ENCODE results near the gene SLC30A1.

SLC30A1 gene

GRCh38 chr1:211532088-211532444 is 46.9 kb downstream of the SLC30A1 start:
- no peak for DNase-seq (ENCODE audit: low spot score)
- no CpG with 5 or more reads among the region's 6 CpGs for WGBS, 2 donors (ENCODE audit: extremely low coverage in 2 of 2, insufficient read length in 2 of 2, insufficient replicate concordance in 1 of 2)

DNA sequence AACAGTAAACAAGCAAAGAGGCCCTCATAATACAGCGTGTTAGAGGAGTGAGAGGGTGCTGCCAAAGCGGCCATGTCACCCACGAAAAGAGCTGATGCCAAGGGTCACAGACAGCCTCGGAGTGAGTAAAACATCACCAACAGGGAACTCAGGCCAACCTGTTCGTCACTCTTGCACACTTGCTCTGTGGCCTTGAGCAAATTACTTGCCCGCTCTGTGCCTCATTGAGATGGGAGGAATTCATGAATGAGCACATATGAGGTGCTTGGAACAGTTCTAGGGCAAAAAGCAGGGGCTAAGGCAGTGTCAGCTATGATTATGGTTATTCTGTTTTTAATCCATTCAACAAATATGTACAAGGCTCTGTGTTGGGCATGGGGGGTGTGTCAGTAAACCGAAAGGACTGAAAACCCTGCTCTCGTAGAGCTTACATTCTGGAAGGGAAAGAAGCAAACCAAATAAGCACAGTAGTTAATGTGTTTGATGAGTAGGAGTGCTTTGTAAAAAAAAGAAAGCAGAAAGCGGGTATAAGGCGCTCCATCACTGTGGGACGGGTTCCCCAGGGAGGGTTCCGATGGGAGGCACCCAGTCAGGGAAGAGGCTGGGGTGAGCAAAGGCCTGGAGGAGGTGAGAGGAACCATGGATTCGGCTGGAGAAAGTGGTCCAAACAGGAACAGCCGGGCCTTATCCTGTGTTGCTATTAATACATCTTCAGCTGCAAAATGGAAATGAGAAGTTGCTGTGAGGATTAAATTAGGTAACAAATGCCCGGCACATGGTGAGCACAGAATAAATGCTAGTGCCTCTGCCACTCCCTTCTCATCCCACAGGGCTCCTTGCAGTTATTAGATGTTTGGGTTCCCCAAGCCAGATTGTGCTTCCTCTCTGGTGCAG is 47.5 kb downstream of the SLC30A1 start:
- no peaks in the 10 kb centered on the region for H3K9me3 ChIP-seq (replicated peaks in 1 of 2; ENCODE audit: control insufficient read depth in 2 of 2, insufficient read depth in 1 of 2, low read depth in 1 of 2, low read length in 2 of 2)
- no peak overlapping the region for H3K4me2 ChIP-seq (ENCODE audit: insufficient read depth, low read length, poor library complexity, severe bottlenecking)
- WGBS, 2 donors (ENCODE audit: extremely low coverage in 2 of 2, insufficient read length in 2 of 2, insufficient replicate concordance in 1 of 2), result no CpG with 5 or more reads among the region's 15 CpGs
- H3K18ac ChIP-seq (ENCODE audit: low read length), result no peak overlapping the region
- no peak overlapping the region for H2AFZ ChIP-seq (ENCODE audit: low read length)
- no peak overlapping the region for H3K9ac ChIP-seq (ENCODE audit: low read depth, low read length, poor library complexity)
- no peak overlapping the region for H3K27ac ChIP-seq (replicated peaks; ENCODE audit: low read length)
- H2BK120ac ChIP-seq (ENCODE audit: low read depth, low read length), result no peak overlapping the region
- no peak overlapping the region for H3K23ac ChIP-seq (ENCODE audit: low read depth, low read length, poor library complexity)
- peak overlapping the region; percentile 3 for H3K14ac ChIP-seq (ENCODE audit: low read length)
- no peak overlapping the region for H3K4ac ChIP-seq (ENCODE audit: low read length)
- no peak for DNase-seq (ENCODE audit: low spot score)
- H3K27me3 ChIP-seq (ENCODE audit: control insufficient read depth in 3 of 3, insufficient read depth in 3 of 3, low read depth in 1 of 3, low read length in 3 of 3), result peaks cover 0 to 5% (median 0%) of the 10 kb centered on the region in 3 experiments
- no peaks in the 10 kb centered on the region for H3K79me1 ChIP-seq (ENCODE audit: low read depth, low read length)
- H4K91ac ChIP-seq (ENCODE audit: low read depth, low read length, poor library complexity), result no peak overlapping the region
- H2BK5ac ChIP-seq (ENCODE audit: low read length), result no peak overlapping the region
- no peak overlapping the region for H2BK15ac ChIP-seq (ENCODE audit: low read length)
- peaks cover 2 to 4% of the 10 kb centered on the region in 2 donors for H3K4me1 ChIP-seq (ENCODE audit: control insufficient read depth in 2 of 2, insufficient read depth in 1 of 2, low read depth in 1 of 2, low read length in 2 of 2)
- no peak overlapping the region for H2BK12ac ChIP-seq (ENCODE audit: low read length)
- H3K36me3 ChIP-seq (replicated peaks in 1 of 2; ENCODE audit: control insufficient read depth in 2 of 2, insufficient read depth in 2 of 2, low read length in 2 of 2), result no peaks in the 10 kb centered on the region
- H4K8ac ChIP-seq (ENCODE audit: low read depth, low read length), result no peak overlapping the region
- no peak overlapping the region for H3K4me3 ChIP-seq (ENCODE audit: low read length in 2 of 2)
- no peak overlapping the region for H2AK5ac ChIP-seq (ENCODE audit: low read depth, low read length)

More at GRCh38 chr1:211532088-211532444, 46.9 kb downstream of the SLC30A1 start:
- no peak overlapping the region for H3K9ac ChIP-seq (ENCODE audit: low read depth, low read length, poor library complexity)
- no peak overlapping the region for H3K18ac ChIP-seq (ENCODE audit: low read length)
- H3K4me3 ChIP-seq (ENCODE audit: low read length in 2 of 2), result no peak overlapping the region
- H2BK5ac ChIP-seq (ENCODE audit: low read length), result no peak overlapping the region
- H4K8ac ChIP-seq (ENCODE audit: low read depth, low read length), result no peak overlapping the region
- H2BK15ac ChIP-seq (ENCODE audit: low read length), result no peak overlapping the region
- H3K36me3 ChIP-seq (replicated peaks in 1 of 2; ENCODE audit: control insufficient read depth in 2 of 2, insufficient read depth in 2 of 2, low read length in 2 of 2), result no peaks in the 10 kb centered on the region
- H3K27me3 ChIP-seq (ENCODE audit: control insufficient read depth in 3 of 3, insufficient read depth in 3 of 3, low read depth in 1 of 3, low read length in 3 of 3), result peaks cover 0 to 5% (median 0%) of the 10 kb centered on the region in 3 experiments
- no peak overlapping the region for H4K91ac ChIP-seq (ENCODE audit: low read depth, low read length, poor library complexity)
- H2BK120ac ChIP-seq (ENCODE audit: low read depth, low read length), result no peak overlapping the region
- no peak overlapping the region for H2AFZ ChIP-seq (ENCODE audit: low read length)
- H3K14ac ChIP-seq (ENCODE audit: low read length), result peak overlapping the region; percentile 3
- H2AK5ac ChIP-seq (ENCODE audit: low read depth, low read length), result no peak overlapping the region
- no peaks in the 10 kb centered on the region for H3K9me3 ChIP-seq (replicated peaks in 1 of 2; ENCODE audit: control insufficient read depth in 2 of 2, insufficient read depth in 1 of 2, low read depth in 1 of 2, low read length in 2 of 2)
- no peak overlapping the region for H3K27ac ChIP-seq (replicated peaks; ENCODE audit: low read length)
- H3K23ac ChIP-seq (ENCODE audit: low read depth, low read length, poor library complexity), result no peak overlapping the region
- H2BK12ac ChIP-seq (ENCODE audit: low read length), result no peak overlapping the region
- H3K4ac ChIP-seq (ENCODE audit: low read length), result no peak overlapping the region
- peaks cover 2 to 3% of the 10 kb centered on the region in 2 donors for H3K4me1 ChIP-seq (ENCODE audit: control insufficient read depth in 2 of 2, insufficient read depth in 1 of 2, low read depth in 1 of 2, low read length in 2 of 2)
- no peaks in the 10 kb centered on the region for H3K79me1 ChIP-seq (ENCODE audit: low read depth, low read length)
- H3K4me2 ChIP-seq (ENCODE audit: insufficient read depth, low read length, poor library complexity, severe bottlenecking), result no peak overlapping the region

DNA sequence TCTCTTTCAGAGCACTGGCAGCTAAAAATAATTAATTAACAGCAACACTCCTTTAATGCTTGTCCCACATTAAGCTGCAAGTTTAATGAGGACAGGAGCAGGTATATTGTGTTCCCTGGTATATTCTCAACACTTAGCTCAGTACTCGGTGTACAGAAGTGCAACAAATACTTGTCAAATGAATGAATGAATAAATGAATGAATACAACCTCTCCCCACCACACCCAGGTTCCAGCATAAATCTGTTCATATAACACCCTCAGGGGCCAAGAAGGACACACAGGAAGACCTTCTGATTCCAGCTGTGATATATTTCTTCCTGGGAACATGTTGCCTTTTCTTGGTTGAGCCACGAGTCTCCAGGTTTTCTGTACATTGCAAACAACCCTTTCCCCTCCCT is 48.9 kb downstream of the SLC30A1 start:
- Histone ChIP-seq H3K23ac (ENCODE audit: low read depth, low read length, poor library complexity) (no peak overlapping the region), H3K4me3 (ENCODE audit: low read length in 2 of 2) (no peak overlapping the region), H3K14ac (ENCODE audit: low read length) (no peak overlapping the region), H2AK5ac (ENCODE audit: low read depth, low read length) (no peak overlapping the region), H3K4me1 (ENCODE audit: control insufficient read depth in 2 of 2, insufficient read depth in 1 of 2, low read depth in 1 of 2, low read length in 2 of 2) (peaks cover 2 to 9% of the 10 kb centered on the region in 2 donors), H3K27me3 (ENCODE audit: control insufficient read depth in 3 of 3, insufficient read depth in 3 of 3, low read depth in 1 of 3, low read length in 3 of 3) (peaks cover 0 to 5% (median 0%) of the 10 kb centered on the region in 3 experiments), H3K18ac (ENCODE audit: low read length) (no peak overlapping the region), H3K36me3 (replicated peaks in 1 of 2; ENCODE audit: control insufficient read depth in 2 of 2, insufficient read depth in 2 of 2, low read length in 2 of 2) (no peaks in the 10 kb centered on the region), H3K4ac (ENCODE audit: low read length) (no peak overlapping the region), H2BK15ac (ENCODE audit: low read length) (no peak overlapping the region), H3K27ac (replicated peaks; ENCODE audit: low read length) (no peak overlapping the region), H2BK120ac (ENCODE audit: low read depth, low read length) (no peak overlapping the region), H2BK12ac (ENCODE audit: low read length) (no peak overlapping the region), H2AFZ (ENCODE audit: low read length) (no peak overlapping the region), H2BK5ac (ENCODE audit: low read length) (no peak overlapping the region), H3K79me1 (ENCODE audit: low read depth, low read length) (no peaks in the 10 kb centered on the region), H4K91ac (ENCODE audit: low read depth, low read length, poor library complexity) (no peak overlapping the region), H3K9ac (ENCODE audit: low read depth, low read length, poor library complexity) (no peak overlapping the region), H3K4me2 (ENCODE audit: insufficient read depth, low read length, poor library complexity, severe bottlenecking) (no peak overlapping the region), H4K8ac (ENCODE audit: low read depth, low read length) (no peak overlapping the region), H3K9me3 (replicated peaks in 1 of 2; ENCODE audit: control insufficient read depth in 2 of 2, insufficient read depth in 1 of 2, low read depth in 1 of 2, low read length in 2 of 2) (no peaks in the 10 kb centered on the region)
- no peak for DNase-seq (ENCODE audit: low spot score)
- no CpG with 5 or more reads among the region's 2 CpGs for WGBS, 2 donors (ENCODE audit: extremely low coverage in 2 of 2, insufficient read length in 2 of 2, insufficient replicate concordance in 1 of 2)

- no peak overlapping the region for H2BK120ac ChIP-seq (ENCODE audit: low read depth, low read length)
- H3K18ac ChIP-seq (ENCODE audit: low read length), result no peak overlapping the region
- H3K4me1 ChIP-seq (ENCODE audit: control insufficient read depth in 2 of 2, insufficient read depth in 1 of 2, low read depth in 1 of 2, low read length in 2 of 2), result peaks cover 3 to 13% of the 10 kb centered on the region in 2 donors
- H2BK15ac ChIP-seq (ENCODE audit: low read length), result no peak overlapping the region
- no peak overlapping the region for H3K4me2 ChIP-seq (ENCODE audit: insufficient read depth, low read length, poor library complexity, severe bottlenecking)
- no peak overlapping the region for H3K4ac ChIP-seq (ENCODE audit: low read length)
- H4K91ac ChIP-seq (ENCODE audit: low read depth, low read length, poor library complexity), result no peak overlapping the region
- no peak overlapping the region for H3K14ac ChIP-seq (ENCODE audit: low read length)
- no peak overlapping the region for H3K4me3 ChIP-seq (ENCODE audit: low read length in 2 of 2)
- H3K36me3 ChIP-seq (replicated peaks in 1 of 2; ENCODE audit: control insufficient read depth in 2 of 2, insufficient read depth in 2 of 2, low read length in 2 of 2), result no peaks in the 10 kb centered on the region
- no peaks in the 10 kb centered on the region for H3K79me1 ChIP-seq (ENCODE audit: low read depth, low read length)
- no peak overlapping the region for H4K8ac ChIP-seq (ENCODE audit: low read depth, low read length)
- H3K27me3 ChIP-seq (ENCODE audit: control insufficient read depth in 3 of 3, insufficient read depth in 3 of 3, low read depth in 1 of 3, low read length in 3 of 3), result peaks cover 0 to 5% (median 0%) of the 10 kb centered on the region in 3 experiments
- no peak overlapping the region for H2BK12ac ChIP-seq (ENCODE audit: low read length)
- H3K27ac ChIP-seq (replicated peaks; ENCODE audit: low read length), result no peak overlapping the region
- no peak overlapping the region for H2BK5ac ChIP-seq (ENCODE audit: low read length)
- H3K9ac ChIP-seq (ENCODE audit: low read depth, low read length, poor library complexity), result no peak overlapping the region
- H3K9me3 ChIP-seq (replicated peaks in 1 of 2; ENCODE audit: control insufficient read depth in 2 of 2, insufficient read depth in 1 of 2, low read depth in 1 of 2, low read length in 2 of 2), result no peaks in the 10 kb centered on the region
- no peak overlapping the region for H2AK5ac ChIP-seq (ENCODE audit: low read depth, low read length)
- no peak overlapping the region for H2AFZ ChIP-seq (ENCODE audit: low read length)
- no CpG with 5 or more reads among the region's 9 CpGs for WGBS, 2 donors (ENCODE audit: extremely low coverage in 2 of 2, insufficient read length in 2 of 2, insufficient replicate concordance in 1 of 2)
- H3K23ac ChIP-seq (ENCODE audit: low read depth, low read length, poor library complexity), result peak overlapping the region; percentile 27
- no peak for DNase-seq (ENCODE audit: low spot score)
These were observed 49.5 kb downstream of the SLC30A1 start for GRCh38 chr1:211529453-211529852.

All from neuronal stem cell (in vitro differentiated cells).